ENCODE data around the gene FOXA1.

Gene FOXA1

DNA sequence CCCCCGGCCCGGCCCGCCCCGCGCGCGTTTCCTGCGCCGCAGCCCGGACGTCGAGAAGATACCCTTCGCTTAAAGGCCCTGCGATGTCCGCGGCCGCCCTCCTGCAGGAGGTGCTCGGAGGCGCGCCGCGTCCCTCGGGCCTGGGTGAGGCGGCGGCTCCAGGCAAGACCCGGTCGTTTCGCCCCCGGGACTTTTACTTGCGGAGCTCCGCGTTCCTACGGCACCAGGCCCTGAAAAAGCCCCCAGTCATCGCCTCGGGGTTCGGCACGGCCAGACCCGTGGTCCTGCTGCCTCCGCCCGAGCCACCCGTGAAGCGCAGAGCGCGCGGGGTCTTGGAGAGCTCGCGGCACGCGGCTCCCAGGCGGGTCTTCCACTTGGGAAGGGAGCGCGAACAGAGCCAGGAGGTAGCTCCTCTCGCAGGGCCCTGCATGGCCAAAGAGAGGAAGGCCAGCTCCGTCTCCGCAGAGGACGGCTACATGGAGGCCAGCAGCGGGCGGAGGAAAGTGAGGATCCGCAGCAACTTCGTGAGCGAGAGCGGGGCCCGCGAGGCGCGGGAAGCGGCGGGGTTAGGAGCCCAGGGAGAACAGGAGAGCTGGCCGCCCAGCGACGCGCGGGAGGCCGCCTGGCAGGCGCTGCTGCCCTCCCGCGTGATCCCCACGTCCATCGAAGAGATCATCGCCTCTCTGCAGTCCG lies 27.3 kb upstream of the FOXA1 start:
- TF ChIP-seq Cebpa-rat (IDR thresholded peaks at IDR 0.05) = no peak
- H3K4me1 ChIP-seq = no peaks in the 10 kb centered on the region
- no peaks in the 10 kb centered on the region for H3K27me3 ChIP-seq
- no peaks in the 10 kb centered on the region for H4K20me1 ChIP-seq
- H3K4me3 ChIP-seq = no peak overlapping the region
- H3K36me3 ChIP-seq = no peaks in the 10 kb centered on the region
- no peak overlapping the region for H3K4me2 ChIP-seq
- no peak overlapping the region for H3K9ac ChIP-seq
- peaks cover 8 to 27% (median 17%) of the 10 kb centered on the region in 11 experiments for H3K9me3 ChIP-seq (replicated peaks in 1 of 11)
- H3K27ac ChIP-seq = no peak overlapping the region

GRCh38 chr14:37620856-37621255 lies 25.8 kb upstream of the FOXA1 start:
- H3K4me1 ChIP-seq = no peaks in the 10 kb centered on the region
- peaks cover 22 to 42% (median 32%) of the 10 kb centered on the region in 11 experiments for H3K9me3 ChIP-seq (replicated peaks in 1 of 11)
- H3K4me3 ChIP-seq = no peak overlapping the region
- H3K9ac ChIP-seq = no peak overlapping the region
- H4K20me1 ChIP-seq = no peaks in the 10 kb centered on the region
- no peaks in the 10 kb centered on the region for H3K27me3 ChIP-seq
- no peak for TF ChIP-seq Cebpa-rat (IDR thresholded peaks at IDR 0.05)
- no peak overlapping the region for H3K4me2 ChIP-seq
- no peak overlapping the region for H3K27ac ChIP-seq
- H3K36me3 ChIP-seq = no peaks in the 10 kb centered on the region; a peak in 1 of 22 replicates

DNA sequence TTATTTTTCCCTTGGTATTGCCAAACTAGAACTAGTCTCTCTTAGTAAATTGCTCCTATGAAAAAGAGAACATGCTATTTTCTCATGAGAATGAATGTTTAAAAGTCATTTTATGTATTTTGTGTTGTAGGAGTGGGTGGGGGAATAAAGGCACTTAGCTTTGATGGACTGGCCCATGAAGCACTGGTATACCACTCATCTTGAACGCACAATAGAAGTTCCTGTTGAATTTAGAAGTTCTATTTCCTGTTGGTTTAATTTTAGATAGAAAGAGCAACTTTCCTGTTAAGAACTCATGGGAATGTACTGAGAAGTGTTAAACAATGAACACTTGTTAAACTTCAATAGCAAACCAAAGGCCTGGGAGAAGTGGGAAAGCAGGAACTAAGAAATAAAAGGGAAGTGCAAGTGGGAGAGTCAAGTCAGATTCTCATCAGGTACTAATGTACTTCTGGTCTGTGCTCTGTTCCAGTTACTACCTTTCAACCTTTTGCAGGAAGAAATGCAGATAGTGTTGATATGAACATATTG lies 23.5 kb upstream of the FOXA1 start:
- no peaks in the 10 kb centered on the region for H4K20me1 ChIP-seq
- peaks cover 40 to 61% (median 51%) of the 10 kb centered on the region in 11 experiments for H3K9me3 ChIP-seq (replicated peaks in 1 of 11)
- H3K4me2 ChIP-seq = no peak overlapping the region
- H3K9ac ChIP-seq = no peak overlapping the region
- no peaks in the 10 kb centered on the region for H3K4me1 ChIP-seq
- H3K27ac ChIP-seq = no peak overlapping the region
- H3K36me3 ChIP-seq = no peaks in the 10 kb centered on the region; a peak in 1 of 22 replicates
- H3K27me3 ChIP-seq = no peaks in the 10 kb centered on the region
- TF ChIP-seq Cebpa-rat (IDR thresholded peaks at IDR 0.05) = no peak
- no peak overlapping the region for H3K4me3 ChIP-seq

DNA sequence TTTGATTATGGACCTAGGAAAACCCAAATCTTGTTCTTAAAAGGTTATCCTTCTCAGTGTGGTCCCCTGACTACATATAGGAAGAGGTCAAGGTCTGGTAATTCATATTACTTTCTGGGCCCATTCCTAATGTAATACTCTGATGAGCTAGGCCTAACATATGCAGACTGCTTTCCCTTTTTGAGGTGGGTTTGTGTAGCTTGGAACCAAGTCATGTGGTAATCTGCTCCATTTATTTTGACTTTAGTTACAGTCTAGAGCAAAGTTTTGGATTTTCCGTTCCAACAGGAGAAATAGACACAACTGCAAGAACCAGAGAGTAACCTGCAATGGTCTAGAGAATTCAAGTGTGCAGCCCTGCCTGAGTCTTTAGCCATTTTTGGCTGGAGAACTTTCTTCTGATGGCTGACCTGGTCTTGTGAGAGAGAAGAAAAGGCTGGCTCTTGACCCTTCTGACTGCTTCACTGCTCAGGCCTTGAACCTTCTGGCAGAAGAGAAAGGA lies 22.9 kb upstream of the FOXA1 start:
- peaks cover 40 to 59% (median 51%) of the 10 kb centered on the region in 11 experiments for H3K9me3 ChIP-seq (replicated peaks in 1 of 11)
- no peaks in the 10 kb centered on the region for H4K20me1 ChIP-seq
- H3K27ac ChIP-seq = no peak overlapping the region
- H3K27me3 ChIP-seq = no peaks in the 10 kb centered on the region
- TF ChIP-seq Cebpa-rat (IDR thresholded peaks at IDR 0.05) = no peak
- no peaks in the 10 kb centered on the region; a peak in 1 of 22 replicates for H3K36me3 ChIP-seq
- no peak overlapping the region for H3K4me3 ChIP-seq
- no peak overlapping the region for H3K9ac ChIP-seq
- no peak overlapping the region for H3K4me2 ChIP-seq
- H3K4me1 ChIP-seq = no peaks in the 10 kb centered on the region

GRCh38 chr14:37616853-37617252 lies 21.8 kb upstream of the FOXA1 start:
- no peak for TF ChIP-seq Cebpa-rat (IDR thresholded peaks at IDR 0.05)
- Histone ChIP-seq H3K4me2 (no peak overlapping the region), H3K27ac (no peak overlapping the region), H3K4me3 (no peak overlapping the region), H3K4me1 (no peaks in the 10 kb centered on the region), H3K9me3 (replicated peaks in 1 of 11) (peaks cover 32 to 53% (median 45%) of the 10 kb centered on the region in 11 experiments), H4K20me1 (no peaks in the 10 kb centered on the region), H3K27me3 (no peaks in the 10 kb centered on the region), H3K9ac (no peak overlapping the region), H3K36me3 (no peaks in the 10 kb centered on the region; a peak in 1 of 22 replicates)

- TF ChIP-seq Cebpa-rat (IDR thresholded peaks at IDR 0.05) = no peak
- H4K20me1 ChIP-seq = no peaks in the 10 kb centered on the region
- H3K9ac ChIP-seq = no peak overlapping the region
- no peaks in the 10 kb centered on the region for H3K4me1 ChIP-seq
- no peaks in the 10 kb centered on the region for H3K27me3 ChIP-seq
- no peaks in the 10 kb centered on the region; a peak in 1 of 22 replicates for H3K36me3 ChIP-seq
- H3K4me3 ChIP-seq = no peak overlapping the region
- no peak overlapping the region for H3K27ac ChIP-seq
- no peak overlapping the region for H3K4me2 ChIP-seq
- peaks cover 43 to 60% (median 56%) of the 10 kb centered on the region in 11 experiments for H3K9me3 ChIP-seq (replicated peaks in 1 of 11)
Observed at GRCh38 chr14:37615582-37616289, 20.7 kb upstream of the FOXA1 start.

DNA sequence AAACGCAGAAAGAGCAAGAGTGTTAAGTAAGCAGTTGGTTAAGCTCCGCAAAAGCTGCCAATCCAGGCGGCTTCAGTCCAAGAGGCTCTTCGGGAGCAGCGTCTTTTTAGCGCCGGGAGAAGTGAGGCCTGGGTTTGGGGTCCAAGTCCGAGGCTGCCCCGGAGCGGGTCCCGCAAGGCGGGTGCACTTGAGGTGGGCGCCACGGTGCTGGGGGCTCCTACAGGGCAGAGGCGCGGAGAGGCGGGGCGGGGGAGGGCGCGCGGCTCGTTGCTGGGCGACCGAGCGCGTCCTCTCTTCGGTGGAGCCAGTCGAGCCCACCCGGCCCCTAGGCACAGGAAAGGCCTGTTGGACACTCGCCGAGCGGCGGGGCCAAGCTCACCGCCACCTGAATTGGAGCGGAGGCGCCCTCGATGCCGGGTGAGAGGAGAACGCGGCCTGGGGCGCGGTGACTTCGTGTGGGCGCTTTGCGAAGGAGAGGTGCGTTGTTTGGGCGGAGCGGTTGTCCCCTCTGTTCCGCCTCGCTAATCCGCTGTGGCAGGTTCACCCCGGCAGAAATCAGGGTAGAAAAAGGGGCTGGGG lies 16.0 kb upstream of the FOXA1 start:
- Histone ChIP-seq H3K4me1 (no peaks in the 10 kb centered on the region), H3K9me3 (replicated peaks in 1 of 11) (peaks cover 30 to 48% (median 38%) of the 10 kb centered on the region in 11 experiments), H3K27ac (no peak overlapping the region), H3K9ac (no peak overlapping the region), H3K4me3 (no peak overlapping the region), H3K27me3 (no peaks in the 10 kb centered on the region), H4K20me1 (no peaks in the 10 kb centered on the region), H3K36me3 (no peaks in the 10 kb centered on the region; a peak in 1 of 22 replicates), H3K4me2 (no peak overlapping the region)
- TF ChIP-seq Cebpa-rat (IDR thresholded peaks at IDR 0.05) = no peak

DNA sequence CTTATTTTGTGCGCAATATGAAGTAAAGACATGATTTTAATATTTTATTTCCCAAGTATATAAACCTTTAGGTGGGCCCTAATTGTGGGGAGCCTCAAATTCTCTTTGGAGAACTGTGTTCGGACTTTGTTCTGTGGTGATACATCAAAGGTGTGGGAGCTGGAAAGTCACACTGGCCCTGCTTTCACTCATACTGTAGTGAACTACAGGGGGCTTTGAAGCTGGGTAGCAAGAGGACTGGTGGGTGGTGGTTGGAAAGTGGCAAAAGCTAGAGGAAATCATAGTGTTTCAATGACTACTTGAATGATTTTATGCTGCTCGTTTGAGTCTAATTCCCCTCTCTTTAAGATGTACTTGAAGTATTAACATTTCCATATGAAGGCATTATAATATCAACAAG lies 13.6 kb upstream of the FOXA1 start:
- Histone ChIP-seq H3K9me3 (replicated peaks in 1 of 11) (peaks cover 10 to 24% (median 15%) of the 10 kb centered on the region in 11 experiments), H3K27me3 (no peaks in the 10 kb centered on the region), H3K4me1 (no peaks in the 10 kb centered on the region), H3K4me3 (no peak overlapping the region), H3K36me3 (no peaks in the 10 kb centered on the region), H3K27ac (no peak overlapping the region), H3K4me2 (no peak overlapping the region), H3K9ac (no peak overlapping the region), H4K20me1 (no peaks in the 10 kb centered on the region)
- no peak for TF ChIP-seq Cebpa-rat (IDR thresholded peaks at IDR 0.05)

GRCh38 chr14:37606678-37607077 lies 11.6 kb upstream of the FOXA1 start:
- Histone ChIP-seq H4K20me1 (no peaks in the 10 kb centered on the region), H3K36me3 (no peaks in the 10 kb centered on the region), H3K4me3 (no peak overlapping the region), H3K9ac (no peak overlapping the region), H3K4me1 (no peaks in the 10 kb centered on the region), H3K9me3 (replicated peaks in 1 of 11) (peaks cover 9 to 33% (median 19%) of the 10 kb centered on the region in 11 experiments), H3K4me2 (no peak overlapping the region), H3K27ac (no peak overlapping the region), H3K27me3 (no peaks in the 10 kb centered on the region)
- TF ChIP-seq Cebpa-rat (IDR thresholded peaks at IDR 0.05) = no peak
